ENCODE results near the gene MRPS16. TPM values are rescaled to one million over a fixed set of nuclear protein-coding genes. Genes with fewer than 3 reads are reported as not detected.

MRPS16 gene
- total and polyA plus RNA-seq, 9 of the 15 experiments (the other 6 are each of a cell fraction or from before 2014, with no cell fraction given), result 65.0 to 239 (median 146) TPM

- TF ChIP-seq ZNF232 (CRISPR knock-in tag; IDR thresholded peaks at IDR 0.05) (no peak), ZNF121 (CRISPR knock-in tag; conservative IDR thresholded peaks at IDR 0.05) (peak; percentile 70), SRSF3 (IDR thresholded peaks at IDR 0.05; ENCODE audit: insufficient read depth, low read length) (no peak), PYGO2 (tag; IDR thresholded peaks at IDR 0.05) (no peak)
- intact Hi-C loops (cut with micrococcal nuclease), result no loop called here
- in situ Hi-C loops (cut with MboI), result no loop called here
- no peaks in the 10 kb centered on the region for H3K79me2 ChIP-seq (ENCODE audit: control insufficient read depth, insufficient read depth, low read length)
- H3K36me3 ChIP-seq (ENCODE audit: control insufficient read depth, insufficient read depth, low read length), result no peaks in the 10 kb centered on the region
- no peaks in the 10 kb centered on the region for H3K9me1 ChIP-seq (ENCODE audit: control insufficient read depth, insufficient read depth, low read length)
- no peak overlapping the region for H3K4me3 ChIP-seq
- H3K4me1 ChIP-seq (replicated peaks in 1 of 2; ENCODE audit: control insufficient read depth in 2 of 2, insufficient read depth in 2 of 2, low read length in 2 of 2), result peaks cover 0 to 10% of the 10 kb centered on the region in 2 experiments; a peak in 2 of 5 replicates
- FAIRE-seq (no peak), DNase-seq (ENCODE audit: extremely low read depth in 1 of 4, low spot score in 3 of 4) (no peak), ATAC-seq (no peak)
- CTCF ChIA-PET (ENCODE audit: low intra/inter-chr PET ratio), result no interaction called here
- no TSS peak for BruUV-seq (replicated peaks)
- POLR2A ChIA-PET, result interaction anchor here (0.5 to 1.2 kb wide), 3 partner anchors 11 to 112 kb away, joined by 3 read pairs; no protein-coding TSS in a partner anchor
- H2AFZ ChIP-seq (ENCODE audit: low read depth, low read length), result no peak overlapping the region
- no peaks in the 10 kb centered on the region for H4K20me1 ChIP-seq (replicated peaks; ENCODE audit: control insufficient read depth, insufficient read depth, low read length)
- H3K9ac ChIP-seq (ENCODE audit: insufficient read depth in 1 of 2, low read depth in 2 of 2, low read length in 2 of 2), result no peak overlapping the region
- no peak overlapping the region for H3K4me2 ChIP-seq (ENCODE audit: insufficient read depth, low read length)
- WGBS (ENCODE audit: insufficient coverage, low coverage, missing lambda C conversion rate), result 58% methylated on average over 3 of the region's 3 CpGs
- H3K27ac ChIP-seq (ENCODE audit: extremely low read depth, low read depth, low read length), result no peak overlapping the region
- no peaks in the 10 kb centered on the region; the same call in 1 of the 2 replicates for H3K9me3 ChIP-seq (replicated peaks; ENCODE audit: control insufficient read depth, insufficient read depth, low read depth, low read length)
- no peaks in the 10 kb centered on the region for H3K27me3 ChIP-seq (ENCODE audit: control insufficient read depth in 2 of 2, insufficient read depth in 2 of 2, low read length in 2 of 2)
Observed at GRCh38 chr10:73210395-73211105, 41.9 kb downstream of the MRPS16 start.

DNA sequence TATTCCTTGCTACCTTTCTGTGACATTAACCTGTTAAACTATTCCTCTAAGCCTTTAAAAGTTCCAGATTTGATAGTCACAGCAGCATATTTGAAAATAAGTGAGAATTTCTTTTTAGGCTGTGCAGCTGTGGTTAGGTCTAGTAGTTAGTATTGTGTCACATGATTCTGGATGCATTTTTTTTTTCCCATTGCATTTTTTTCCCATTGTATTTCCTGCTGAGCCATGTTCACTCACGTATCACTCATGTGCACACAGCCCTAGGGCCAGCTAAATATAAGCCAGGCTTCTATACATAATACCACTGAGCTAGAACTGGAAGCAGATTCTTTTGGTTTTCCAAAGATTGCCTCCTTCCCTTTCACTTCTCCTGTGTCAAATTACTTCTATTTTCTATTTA, 42.7 kb downstream of the MRPS16 start:
- in situ Hi-C loops (cut with MboI) (no loop called here), intact Hi-C loops (cut with micrococcal nuclease) (no loop called here)
- no peak overlapping the region for H3K4me3 ChIP-seq
- H3K27ac ChIP-seq (ENCODE audit: extremely low read depth, low read depth, low read length), result no peak overlapping the region
- H3K27me3 ChIP-seq (ENCODE audit: control insufficient read depth in 2 of 2, insufficient read depth in 2 of 2, low read length in 2 of 2), result no peaks in the 10 kb centered on the region
- CTCF ChIA-PET (ENCODE audit: low intra/inter-chr PET ratio), result no interaction called here
- H3K9ac ChIP-seq (ENCODE audit: insufficient read depth in 1 of 2, low read depth in 2 of 2, low read length in 2 of 2), result no peak overlapping the region
- no peaks in the 10 kb centered on the region for H3K36me3 ChIP-seq (ENCODE audit: control insufficient read depth, insufficient read depth, low read length)
- POLR2A ChIA-PET, result interaction anchor here (0.5 to 1.0 kb wide), 3 partner anchors 99 to 406 kb away, joined by 3 to 5 read pairs (median 3); partner anchors contain the start of gene NUDT13
- DNase-seq (ENCODE audit: extremely low read depth in 1 of 4, low spot score in 3 of 4), result no peak
- 42% methylated on average over 1 of the region's 1 CpG for WGBS (ENCODE audit: insufficient coverage, low coverage, missing lambda C conversion rate)
- no peak overlapping the region for H2AFZ ChIP-seq (ENCODE audit: low read depth, low read length)
- no peaks in the 10 kb centered on the region for H3K9me1 ChIP-seq (ENCODE audit: control insufficient read depth, insufficient read depth, low read length)
- no peaks in the 10 kb centered on the region for H3K79me2 ChIP-seq (ENCODE audit: control insufficient read depth, insufficient read depth, low read length)
- peak; percentile 59 for FAIRE-seq
- TF ChIP-seq, protein P1, sequence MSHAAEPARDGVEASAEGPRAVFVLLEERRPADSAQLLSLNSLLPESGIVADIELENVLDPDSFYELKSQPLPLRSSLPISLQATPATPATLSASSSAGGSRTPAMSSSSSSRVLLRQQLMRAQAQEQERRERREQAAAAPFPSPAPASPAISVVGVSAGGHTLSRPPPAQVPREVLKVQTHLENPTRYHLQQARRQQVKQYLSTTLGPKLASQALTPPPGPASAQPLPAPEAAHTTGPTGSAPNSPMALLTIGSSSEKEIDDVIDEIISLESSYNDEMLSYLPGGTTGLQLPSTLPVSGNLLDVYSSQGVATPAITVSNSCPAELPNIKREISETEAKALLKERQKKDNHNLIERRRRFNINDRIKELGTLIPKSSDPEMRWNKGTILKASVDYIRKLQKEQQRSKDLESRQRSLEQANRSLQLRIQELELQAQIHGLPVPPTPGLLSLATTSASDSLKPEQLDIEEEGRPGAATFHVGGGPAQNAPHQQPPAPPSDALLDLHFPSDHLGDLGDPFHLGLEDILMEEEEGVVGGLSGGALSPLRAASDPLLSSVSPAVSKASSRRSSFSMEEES (CRISPR knock-in tag; IDR thresholded peaks at IDR 0.05), result peak; percentile 54
- no peak for TF ChIP-seq STAT5B (CRISPR knock-in tag; IDR thresholded peaks at IDR 0.05)
- TF ChIP-seq SMC3 (conservative IDR thresholded peaks at IDR 0.05; ENCODE audit: insufficient read depth, low read depth, low read length), result no peak
- TF ChIP-seq CGGBP1 (CRISPR knock-in tag; IDR thresholded peaks at IDR 0.05), result no peak
- ATAC-seq, result no peak
- H4K20me1 ChIP-seq (replicated peaks; ENCODE audit: control insufficient read depth, insufficient read depth, low read length), result no peaks in the 10 kb centered on the region
- peaks cover 0 to 10% of the 10 kb centered on the region in 2 experiments; a peak in 2 of 5 replicates for H3K4me1 ChIP-seq (replicated peaks in 1 of 2; ENCODE audit: control insufficient read depth in 2 of 2, insufficient read depth in 2 of 2, low read length in 2 of 2)
- no peak overlapping the region for H3K4me2 ChIP-seq (ENCODE audit: insufficient read depth, low read length)
- H3K9me3 ChIP-seq (replicated peaks; ENCODE audit: control insufficient read depth, insufficient read depth, low read depth, low read length), result no peaks in the 10 kb centered on the region; the same call in 1 of the 2 replicates
- no TSS peak for BruUV-seq (replicated peaks)
